Gastrocnemius medialis (tissue), 4 donors: ENCODE data around the gene ZNF541. TPM values are rescaled to one million over a fixed set of nuclear protein-coding genes. Genes with fewer than 3 reads are reported as not detected.

Experiments
- ATAC-seq, 2 donors: fragments of 150-250 bp; one replicate each; pipeline ENCODE4 v1.9.1; 2016
- DNase-seq, 2 donors: peaks; one replicate each; pipeline ENCODE4 v3.0.0-alpha.2; 2019
- H3K27ac ChIP-seq, 4 donors: fragments of 200-600 bp; sonication (generic); 1 replicate in 1 of 4; 2 replicates in 3 of 4; pipeline ENCODE4 v1.5.1; 2016 to 2018; ENCODE audit warnings: mild to moderate bottlenecking in 2 of 4, moderate library complexity in 1 of 4
- H3K27me3 ChIP-seq, 3 donors: fragments of 200-600 bp; sonication (generic) in 2 of 3; 1 replicate in 1 of 3; 2 replicates in 2 of 3; pipeline versions ENCODE4 v1.5.1 to v1.6.0; 2016 to 2019; ENCODE audit warnings: mild to moderate bottlenecking in 1 of 3, moderate library complexity in 1 of 3
- H3K36me3 ChIP-seq, 2 donors: fragments of 200-600 bp; sonication (generic) in 1 of 2; one replicate each; pipeline ENCODE4 v1.5.1; 2017 to 2018
- H3K4me1 ChIP-seq, 2 donors: fragments of 200-600 bp; sonication (generic) in 1 of 2; one replicate each; pipeline ENCODE4 v1.5.1; 2016 to 2017; ENCODE audit warnings: mild to moderate bottlenecking in 2 of 2
- H3K4me3 ChIP-seq, 4 donors: fragments of 200-600 bp; sonication (generic) in 3 of 4; 1 replicate in 1 of 4; 2 replicates in 3 of 4; pipeline ENCODE4 v1.5.1; 2016 to 2019; ENCODE audit warnings: mild to moderate bottlenecking in 2 of 4
- H3K9me3 ChIP-seq, 3 donors: fragments of 200-600 bp; sonication (generic) in 2 of 3; 1 replicate in 1 of 3; 2 replicates in 2 of 3; pipeline ENCODE4 v1.5.1; 2016 to 2019
- CTCF ChIP-seq, 5 experiments: fragments of 450-650 bp in 3 of 5; fragments of 200-600 bp in 2 of 5; sonication (generic) in 2 of 5; IDR thresholded peaks in 4 of 5; conservative IDR thresholded peaks in 1 of 5; 1 replicate in 4 of 5; 2 replicates in 1 of 5; pipeline ENCODE4 v1.5.1; 2016 to 2019; ENCODE audit warnings: antibody characterized with exemption in 5 of 5, mild to moderate bottlenecking in 3 of 5, moderate library complexity in 3 of 5
- POLR2A ChIP-seq, 2 donors: fragments of 450-650 bp; IDR thresholded peaks; one replicate each; pipeline ENCODE4 v1.6.1; 2017; ENCODE audit warnings: antibody characterized with exemption in 2 of 2, mild to moderate bottlenecking in 2 of 2, moderate library complexity in 2 of 2
- in situ Hi-C, 4 donors: fragments of 200-750 bp; cut with MboI; loops; one replicate each; pipeline versions ENCODE4 v1.15.0 to v1.8.0; 2017; ENCODE audit warnings: low sequenced_read_pairs in 4 of 4
- intact Hi-C: fragments of 100-400 bp; cut with DNase I; formaldehyde crosslinking; loops from one replicate; pipeline ENCODE4 v1.15.1; 2023; ENCODE audit warnings: low total_unique reads
- total RNA-seq, 4 donors: library from RNA; depleted of rRNA; stranded (reverse); fragments of >200 nt; gene quantifications; one replicate each; pipeline versions ENCODE4 v1.1.0 to v1.2.3, GENCODE V29; 2016

The ZNF541 gene
- total RNA-seq, 4 donors from 2014 or later, result not detected

- in situ Hi-C loops, result no loop called here
- TF ChIP-seq POLR2A (IDR thresholded peaks at IDR 0.05) (no peak), CTCF (IDR thresholded peaks at IDR 0.05 in 4 of 5, conservative IDR thresholded peaks at IDR 0.05 in 1 of 5) (no peak)
- DNase-seq, result no peak
- Histone ChIP-seq H3K27me3 (no peaks in the 10 kb centered on the region), H3K9me3 (no peaks in the 10 kb centered on the region), H3K27ac (peak overlapping the region; percentile 92 to 100 (median 99)), H3K4me1 (peaks cover 35 to 53% of the 10 kb centered on the region in 2 donors), H3K4me3 (peak overlapping the region; percentile 88 to 99 (median 96)), H3K36me3 (no peaks in the 10 kb centered on the region)
- no peak for ATAC-seq
- intact Hi-C loops, result no loop called here
Observed at GRCh38 chr19:47610902-47611301, 38.0 kb upstream of the ZNF541 start.

GRCh38 chr19:47609906-47610894 lies 37.3 kb upstream of the ZNF541 start:
- peak; percentile 35 to 55 for DNase-seq
- in situ Hi-C loops (loop anchor here in 1 of 4 donors (10.0 kb wide), 1 partner anchor 85 kb away; no protein-coding TSS in a partner anchor), intact Hi-C loops (loop anchor here (2.0 to 5.0 kb wide), 2 partner anchors 55 to 167 kb away; partner anchors contain the start of gene SELENOW)
- peak; percentile 3 to 6 for ATAC-seq
- no peaks in the 10 kb centered on the region for H3K27me3 ChIP-seq
- H3K4me3 ChIP-seq, result peak overlapping the region; percentile 88 to 99 (median 96)
- H3K4me1 ChIP-seq, result peaks cover 35 to 51% of the 10 kb centered on the region in 2 donors
- H3K36me3 ChIP-seq, result no peaks in the 10 kb centered on the region
- TF ChIP-seq CTCF (IDR thresholded peaks at IDR 0.05 in 4 of 5, conservative IDR thresholded peaks at IDR 0.05 in 1 of 5), result peak in 1 of 5 experiments; percentile 10
- TF ChIP-seq POLR2A (IDR thresholded peaks at IDR 0.05), result peak; percentile 45 to 60
- H3K27ac ChIP-seq, result peak overlapping the region; percentile 92 to 100 (median 99)
- H3K9me3 ChIP-seq, result no peaks in the 10 kb centered on the region

DNA sequence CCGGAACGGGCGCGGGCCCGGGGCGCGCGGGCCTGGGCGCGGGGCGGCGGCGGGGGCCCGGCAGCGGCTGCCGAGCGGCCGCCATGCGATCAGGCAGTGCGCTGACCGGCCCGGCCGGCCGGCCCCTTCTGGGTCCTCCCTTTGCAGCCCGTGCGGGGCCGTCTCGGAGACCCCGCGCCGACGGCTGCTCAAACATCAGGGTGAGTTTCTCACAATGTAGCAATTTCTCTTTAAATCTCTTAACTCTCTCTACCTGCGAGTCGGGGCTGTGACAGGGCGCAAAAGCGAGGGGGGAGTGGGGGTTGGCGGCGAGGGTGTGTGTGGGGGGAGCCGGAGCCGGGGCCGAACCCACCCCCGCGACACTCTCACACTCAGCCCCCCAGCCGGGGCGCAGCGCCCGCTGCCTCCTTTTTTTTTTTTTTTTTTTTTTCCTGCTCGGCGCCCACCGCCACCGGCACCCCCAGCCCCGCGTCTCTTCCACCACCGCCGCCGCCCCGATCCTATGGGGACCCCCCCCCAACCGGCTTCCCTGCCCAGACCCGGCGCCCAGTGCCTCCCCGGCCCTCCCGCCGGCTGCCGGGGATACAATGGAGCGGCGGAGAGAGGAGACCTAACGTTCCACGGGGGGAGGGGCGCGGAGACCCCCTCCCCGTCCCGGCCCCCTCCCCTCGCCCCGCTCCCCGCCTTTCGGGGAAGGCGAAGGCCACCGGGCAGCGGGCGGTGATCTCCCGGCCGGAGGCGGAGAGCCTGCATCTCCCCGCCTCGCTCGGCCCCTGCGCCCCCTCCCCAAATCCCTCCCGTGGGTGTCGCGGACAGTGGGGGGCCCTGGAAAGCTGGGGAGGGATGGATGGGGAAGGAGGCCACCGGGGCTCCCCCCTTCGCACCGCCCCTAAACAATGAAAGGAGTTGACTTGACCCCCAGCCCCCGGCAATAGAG lies 36.3 kb upstream of the ZNF541 start, which contains the start of gene BICRA:
TSS of gene BICRA (plus strand) at position 166 of the 937 bp plus-strand sequence. CDS start 64,441 bp downstream, outside the sequence.
- H3K27me3 ChIP-seq, result no peaks in the 10 kb centered on the region
- H3K4me1 ChIP-seq, result peaks cover 35 to 50% of the 10 kb centered on the region in 2 donors
- no peaks in the 10 kb centered on the region for H3K36me3 ChIP-seq
- intact Hi-C loops (loop anchor here (1.0 to 5.0 kb wide), 4 partner anchors 9 to 168 kb away; partner anchors contain the start of genes NAPA and SELENOW), in situ Hi-C loops (loop anchor here in 1 of 4 donors (10.0 kb wide), 1 partner anchor 86 kb away; no protein-coding TSS in a partner anchor)
- DNase-seq (peak; percentile 71 to 84), ATAC-seq (peak; percentile 72 to 77)
- peak within 1 kb of the TSS; percentile 92 to 100 (median 99) for H3K27ac ChIP-seq
- no peak for TF ChIP-seq CTCF (IDR thresholded peaks at IDR 0.05 in 4 of 5, conservative IDR thresholded peaks at IDR 0.05 in 1 of 5)
- TF ChIP-seq POLR2A (IDR thresholded peaks at IDR 0.05), result no peak
- peak within 1 kb of the TSS; percentile 88 to 100 (median 96) for H3K4me3 ChIP-seq
- H3K9me3 ChIP-seq, result no peaks in the 10 kb centered on the region
